GM10847 (cell line): Measurements from ENCODE around the gene PTPRK.

ENCODE experiments used
- POLR2A ChIP-seq: IDR thresholded peaks from 2 replicates; pipeline ENCODE4 v1.6.1; 2011; ENCODE audit not compliant: insufficient read length; ENCODE audit errors: extremely low read depth

PTPRK gene

GRCh38 chr6:128521282-128521632 is 858 bp upstream of the PTPRK start:
- TF ChIP-seq POLR2A, result no peak

- no peak for TF ChIP-seq POLR2A
Observed at GRCh38 chr6:128519931-128520435, 416 bp downstream of the PTPRK start.

- no peak for TF ChIP-seq POLR2A
Observed at GRCh38 chr6:128519132-128519930, 1.1 kb downstream of the PTPRK start.

GRCh38 chr6:128518434-128519131 is 1.8 kb downstream of the PTPRK start:
- no peak for TF ChIP-seq POLR2A

GRCh38 chr6:128517124-128517523 is 3.3 kb downstream of the PTPRK start:
- no peak for TF ChIP-seq POLR2A

- TF ChIP-seq POLR2A, result no peak
Observed at GRCh38 chr6:128516514-128516898, 3.9 kb downstream of the PTPRK start.

- no peak for TF ChIP-seq POLR2A
Observed at GRCh38 chr6:128515550-128516513, 4.6 kb downstream of the PTPRK start.

- TF ChIP-seq POLR2A, result no peak
Observed at GRCh38 chr6:128513878-128514277, 6.5 kb downstream of the PTPRK start.

GRCh38 chr6:128512296-128512695 is 8.1 kb downstream of the PTPRK start:
- no peak for TF ChIP-seq POLR2A

GRCh38 chr6:128511506-128511905 is 8.9 kb downstream of the PTPRK start:
- TF ChIP-seq POLR2A, result no peak

GRCh38 chr6:128509709-128510108 is 10.7 kb downstream of the PTPRK start:
- TF ChIP-seq POLR2A, result no peak

- no peak for TF ChIP-seq POLR2A
Observed at GRCh38 chr6:128508588-128509296, 11.7 kb downstream of the PTPRK start.

GRCh38 chr6:128507337-128508310 is 12.8 kb downstream of the PTPRK start:
- no peak for TF ChIP-seq POLR2A

- no peak for TF ChIP-seq POLR2A
Observed at GRCh38 chr6:128505603-128506002, 14.8 kb downstream of the PTPRK start.
